ENCODE data around the gene CACNA2D2. TPM values are rescaled to one million over a fixed set of nuclear protein-coding genes. Genes with fewer than 3 reads are reported as not detected.

Gene CACNA2D2
- total RNA-seq, 1 experiment from 2014 or later: not detected

- no peak overlapping the region for H3K9ac ChIP-seq (ENCODE audit: low read length)
- no peak overlapping the region for H2AFZ ChIP-seq (ENCODE audit: low read length)
- no peak overlapping the region for H3K4me2 ChIP-seq (ENCODE audit: low read depth, low read length, poor library complexity, severe bottlenecking)
- no peaks in the 10 kb centered on the region for H3K9me3 ChIP-seq (ENCODE audit: low read length)
- no peaks in the 10 kb centered on the region for H3K36me3 ChIP-seq (ENCODE audit: insufficient read depth, low read length)
- no peaks in the 10 kb centered on the region for H3K9me2 ChIP-seq (replicated peaks; ENCODE audit: insufficient read depth, low read length)
- H3K4me3 ChIP-seq (ENCODE audit: low read length): no peak overlapping the region
- H3K79me2 ChIP-seq (ENCODE audit: low read length): no peaks in the 10 kb centered on the region
- no peaks in the 10 kb centered on the region for H3K27me3 ChIP-seq (ENCODE audit: low read length)
- DNase-seq: no peak
- H4K20me1 ChIP-seq (ENCODE audit: insufficient read depth, low read depth, low read length): 0 out of 2 replicates have a peak, but pooled peaks cover 3% of the 10 kb centered on the region
- H3K27ac ChIP-seq (ENCODE audit: low read length): no peak overlapping the region
- H3K4me1 ChIP-seq (ENCODE audit: low read length): no peaks in the 10 kb centered on the region
Observed at GRCh38 chr3:50473768-50474167, 29.7 kb downstream of the CACNA2D2 start.

GRCh38 chr3:50472958-50473357 lies 30.5 kb downstream of the CACNA2D2 start:
- Histone ChIP-seq H3K9me3 (ENCODE audit: low read length) (no peaks in the 10 kb centered on the region), H3K27ac (ENCODE audit: low read length) (no peak overlapping the region), H3K4me3 (ENCODE audit: low read length) (no peak overlapping the region), H3K9ac (ENCODE audit: low read length) (no peak overlapping the region), H3K9me2 (replicated peaks; ENCODE audit: insufficient read depth, low read length) (no peaks in the 10 kb centered on the region), H4K20me1 (ENCODE audit: insufficient read depth, low read depth, low read length) (0 out of 2 replicates have a peak, but pooled peaks cover 3% of the 10 kb centered on the region), H3K79me2 (ENCODE audit: low read length) (no peaks in the 10 kb centered on the region), H3K27me3 (ENCODE audit: low read length) (no peaks in the 10 kb centered on the region), H3K4me1 (ENCODE audit: low read length) (no peaks in the 10 kb centered on the region), H3K36me3 (ENCODE audit: insufficient read depth, low read length) (no peaks in the 10 kb centered on the region), H3K4me2 (ENCODE audit: low read depth, low read length, poor library complexity, severe bottlenecking) (no peak overlapping the region), H2AFZ (ENCODE audit: low read length) (no peak overlapping the region)
- DNase-seq: no peak

GRCh38 chr3:50470658-50471057 lies 32.8 kb downstream of the CACNA2D2 start:
- H3K9ac ChIP-seq (ENCODE audit: low read length): no peak overlapping the region
- H3K4me2 ChIP-seq (ENCODE audit: low read depth, low read length, poor library complexity, severe bottlenecking): no peak overlapping the region
- no peaks in the 10 kb centered on the region for H3K36me3 ChIP-seq (ENCODE audit: insufficient read depth, low read length)
- H4K20me1 ChIP-seq (ENCODE audit: insufficient read depth, low read depth, low read length): 0 out of 2 replicates have a peak, but pooled peaks cover 3% of the 10 kb centered on the region
- no peaks in the 10 kb centered on the region for H3K79me2 ChIP-seq (ENCODE audit: low read length)
- no peaks in the 10 kb centered on the region for H3K27me3 ChIP-seq (ENCODE audit: low read length)
- no peak overlapping the region for H3K27ac ChIP-seq (ENCODE audit: low read length)
- DNase-seq: no peak
- H3K4me1 ChIP-seq (ENCODE audit: low read length): no peaks in the 10 kb centered on the region
- no peaks in the 10 kb centered on the region for H3K9me2 ChIP-seq (replicated peaks; ENCODE audit: insufficient read depth, low read length)
- no peaks in the 10 kb centered on the region for H3K9me3 ChIP-seq (ENCODE audit: low read length)
- no peak overlapping the region for H3K4me3 ChIP-seq (ENCODE audit: low read length)
- H2AFZ ChIP-seq (ENCODE audit: low read length): no peak overlapping the region

GRCh38 chr3:50467919-50468318 lies 35.5 kb downstream of the CACNA2D2 start:
- Histone ChIP-seq H3K9me3 (ENCODE audit: low read length) (no peaks in the 10 kb centered on the region), H4K20me1 (ENCODE audit: insufficient read depth, low read depth, low read length) (0 out of 2 replicates have a peak, but pooled peaks cover 6% of the 10 kb centered on the region), H3K4me1 (ENCODE audit: low read length) (peaks cover 6% of the 10 kb centered on the region), H3K27me3 (ENCODE audit: low read length) (no peaks in the 10 kb centered on the region), H3K27ac (ENCODE audit: low read length) (no peak overlapping the region), H2AFZ (ENCODE audit: low read length) (no peak overlapping the region), H3K9me2 (replicated peaks; ENCODE audit: insufficient read depth, low read length) (no peaks in the 10 kb centered on the region), H3K79me2 (ENCODE audit: low read length) (no peaks in the 10 kb centered on the region), H3K4me3 (ENCODE audit: low read length) (no peak overlapping the region), H3K4me2 (ENCODE audit: low read depth, low read length, poor library complexity, severe bottlenecking) (no peak overlapping the region), H3K36me3 (ENCODE audit: insufficient read depth, low read length) (no peaks in the 10 kb centered on the region), H3K9ac (ENCODE audit: low read length) (no peak overlapping the region)
- DNase-seq: no peak

- Histone ChIP-seq H3K4me2 (ENCODE audit: low read depth, low read length, poor library complexity, severe bottlenecking) (no peak overlapping the region), H3K9ac (ENCODE audit: low read length) (no peak overlapping the region), H3K27me3 (ENCODE audit: low read length) (no peaks in the 10 kb centered on the region), H3K4me1 (ENCODE audit: low read length) (peaks cover 6% of the 10 kb centered on the region), H3K9me2 (replicated peaks; ENCODE audit: insufficient read depth, low read length) (no peaks in the 10 kb centered on the region), H3K4me3 (ENCODE audit: low read length) (no peak overlapping the region), H3K9me3 (ENCODE audit: low read length) (no peaks in the 10 kb centered on the region), H3K79me2 (ENCODE audit: low read length) (no peaks in the 10 kb centered on the region), H3K27ac (ENCODE audit: low read length) (no peak overlapping the region), H3K36me3 (ENCODE audit: insufficient read depth, low read length) (no peaks in the 10 kb centered on the region), H2AFZ (ENCODE audit: low read length) (no peak overlapping the region), H4K20me1 (ENCODE audit: insufficient read depth, low read depth, low read length) (0 out of 2 replicates have a peak, but pooled peaks cover 6% of the 10 kb centered on the region)
- peak; percentile 64 for DNase-seq
Observed at GRCh38 chr3:50466177-50466576, 37.3 kb downstream of the CACNA2D2 start.

GRCh38 chr3:50464569-50464968 lies 38.9 kb downstream of the CACNA2D2 start:
- DNase-seq: no peak
- no peak overlapping the region for H3K4me3 ChIP-seq (ENCODE audit: low read length)
- peaks cover 6% of the 10 kb centered on the region for H3K4me1 ChIP-seq (ENCODE audit: low read length)
- H4K20me1 ChIP-seq (ENCODE audit: insufficient read depth, low read depth, low read length): 0 out of 2 replicates have a peak, but pooled peaks cover 3% of the 10 kb centered on the region
- H3K36me3 ChIP-seq (ENCODE audit: insufficient read depth, low read length): no peaks in the 10 kb centered on the region
- no peaks in the 10 kb centered on the region for H3K9me2 ChIP-seq (replicated peaks; ENCODE audit: insufficient read depth, low read length)
- no peak overlapping the region for H2AFZ ChIP-seq (ENCODE audit: low read length)
- no peaks in the 10 kb centered on the region for H3K27me3 ChIP-seq (ENCODE audit: low read length)
- H3K9ac ChIP-seq (ENCODE audit: low read length): no peak overlapping the region
- H3K27ac ChIP-seq (ENCODE audit: low read length): no peak overlapping the region
- H3K4me2 ChIP-seq (ENCODE audit: low read depth, low read length, poor library complexity, severe bottlenecking): no peak overlapping the region
- no peaks in the 10 kb centered on the region for H3K9me3 ChIP-seq (ENCODE audit: low read length)
- H3K79me2 ChIP-seq (ENCODE audit: low read length): no peaks in the 10 kb centered on the region

- DNase-seq: no peak
- H3K27ac ChIP-seq (ENCODE audit: low read length): no peak overlapping the region
- H3K4me2 ChIP-seq (ENCODE audit: low read depth, low read length, poor library complexity, severe bottlenecking): no peak overlapping the region
- no peak overlapping the region for H3K4me3 ChIP-seq (ENCODE audit: low read length)
- peaks cover 5% of the 10 kb centered on the region for H3K4me1 ChIP-seq (ENCODE audit: low read length)
- no peaks in the 10 kb centered on the region for H3K79me2 ChIP-seq (ENCODE audit: low read length)
- H3K9me2 ChIP-seq (replicated peaks; ENCODE audit: insufficient read depth, low read length): no peaks in the 10 kb centered on the region
- no peaks in the 10 kb centered on the region for H3K36me3 ChIP-seq (ENCODE audit: insufficient read depth, low read length)
- 0 out of 2 replicates have a peak, but pooled peaks cover 3% of the 10 kb centered on the region for H4K20me1 ChIP-seq (ENCODE audit: insufficient read depth, low read depth, low read length)
- H3K9me3 ChIP-seq (ENCODE audit: low read length): no peaks in the 10 kb centered on the region
- H3K27me3 ChIP-seq (ENCODE audit: low read length): no peaks in the 10 kb centered on the region
- no peak overlapping the region for H2AFZ ChIP-seq (ENCODE audit: low read length)
- no peak overlapping the region for H3K9ac ChIP-seq (ENCODE audit: low read length)
Observed at GRCh38 chr3:50459785-50460184, 43.6 kb downstream of the CACNA2D2 start.

- no peak overlapping the region for H3K4me3 ChIP-seq (ENCODE audit: low read length)
- H3K36me3 ChIP-seq (ENCODE audit: insufficient read depth, low read length): no peaks in the 10 kb centered on the region
- H3K9me2 ChIP-seq (replicated peaks; ENCODE audit: insufficient read depth, low read length): no peaks in the 10 kb centered on the region
- H3K4me1 ChIP-seq (ENCODE audit: low read length): peaks cover 9% of the 10 kb centered on the region
- H3K27me3 ChIP-seq (ENCODE audit: low read length): no peaks in the 10 kb centered on the region
- no peak overlapping the region for H3K9ac ChIP-seq (ENCODE audit: low read length)
- no peaks in the 10 kb centered on the region for H3K79me2 ChIP-seq (ENCODE audit: low read length)
- no peak for DNase-seq
- H2AFZ ChIP-seq (ENCODE audit: low read length): no peak overlapping the region
- no peaks in the 10 kb centered on the region for H3K9me3 ChIP-seq (ENCODE audit: low read length)
- no peak overlapping the region for H3K4me2 ChIP-seq (ENCODE audit: low read depth, low read length, poor library complexity, severe bottlenecking)
- no peaks in the 10 kb centered on the region for H4K20me1 ChIP-seq (ENCODE audit: insufficient read depth, low read depth, low read length)
- no peak overlapping the region for H3K27ac ChIP-seq (ENCODE audit: low read length)
Observed at GRCh38 chr3:50457988-50458387, 45.4 kb downstream of the CACNA2D2 start.

Measured in Karpas-422 (cell line).